ENCODE data around the gene CPTP.

The CPTP gene

DNA sequence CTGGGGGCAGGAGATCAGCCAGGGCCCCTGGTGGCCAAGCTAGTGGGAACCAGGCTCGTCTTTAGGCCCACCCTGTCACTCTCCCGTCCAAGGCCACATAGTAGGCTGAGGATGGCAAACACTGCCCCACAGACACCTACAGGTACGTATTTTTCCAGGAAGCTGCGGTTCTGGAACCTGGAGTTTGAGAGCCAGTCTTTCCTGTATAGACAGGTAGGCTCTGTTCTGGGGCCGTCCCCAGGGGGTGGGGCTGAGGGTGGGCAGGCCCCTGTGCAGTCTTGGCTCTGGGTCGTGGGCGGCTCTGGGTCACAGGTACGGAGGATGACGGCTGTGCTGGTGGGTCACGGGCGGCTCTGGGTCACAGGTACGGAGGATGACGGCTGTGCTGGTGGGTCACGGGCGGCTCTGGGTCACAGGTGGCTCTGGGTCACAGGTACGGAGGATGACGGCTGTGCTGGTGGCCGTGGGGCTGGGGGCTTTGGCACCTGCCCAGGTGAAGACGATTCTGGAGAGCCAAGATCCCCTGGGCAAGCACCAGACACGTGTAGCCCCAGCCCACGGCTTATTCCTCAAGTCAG, 14.0 kb upstream of the CPTP start:
- Histone ChIP-seq H3K79me2 (ENCODE audit: insufficient read depth, low read length) (peaks cover 76% of the 10 kb centered on the region), H3K36me3 (ENCODE audit: insufficient read depth, low read length) (peaks cover 67% of the 10 kb centered on the region)
- no peak for ATAC-seq (ENCODE audit: insufficient read depth, low read depth)

DNA sequence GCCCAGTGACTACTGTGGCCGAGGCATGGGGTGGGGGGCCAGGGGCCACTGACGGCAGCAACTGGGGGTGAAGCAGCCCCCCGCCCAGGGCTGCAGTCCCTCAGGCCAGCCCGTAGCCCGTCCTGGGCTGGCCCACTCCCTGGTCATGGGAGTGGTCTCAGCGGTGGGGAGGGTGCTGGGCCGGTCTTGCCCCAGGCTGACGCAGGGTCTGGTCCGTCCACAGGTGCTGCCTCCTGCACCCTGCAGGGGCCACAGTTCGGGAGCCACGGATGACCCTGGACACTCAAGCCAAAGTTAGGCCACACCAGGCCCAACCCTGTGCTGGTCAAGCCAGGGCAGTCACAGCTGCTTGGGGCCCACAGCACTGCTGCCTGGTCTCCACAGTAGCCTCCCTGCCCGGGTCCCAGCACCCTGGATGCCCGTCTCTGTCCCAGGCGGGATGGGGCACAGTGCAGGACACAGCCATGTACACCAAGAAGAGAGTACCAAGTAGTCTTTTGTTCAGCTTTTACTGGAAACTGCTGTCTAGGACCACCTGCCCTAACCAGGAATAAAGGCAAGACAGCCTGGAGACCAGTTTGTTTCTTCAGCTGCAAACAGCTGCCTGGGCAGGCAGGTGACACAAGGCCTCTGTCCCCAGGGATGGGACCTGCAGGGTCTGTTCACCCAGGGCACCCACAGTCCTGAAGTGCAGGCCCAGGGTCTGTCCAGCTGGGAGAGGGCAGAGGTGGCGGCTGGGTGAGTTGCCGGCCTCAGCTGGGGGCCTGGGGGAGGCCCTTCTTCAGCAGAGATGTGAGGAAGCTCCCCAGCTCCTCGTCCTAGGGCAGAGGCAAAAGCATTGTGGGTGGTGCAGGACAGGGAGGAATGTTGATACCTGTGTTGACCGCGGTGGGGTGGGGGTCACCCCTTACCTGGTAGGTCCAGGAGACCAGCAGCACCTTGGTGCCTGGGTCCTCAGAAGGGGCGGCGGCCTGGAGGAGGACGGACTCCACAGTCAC, 13.2 kb upstream of the CPTP start:
- Histone ChIP-seq H3K9ac (ENCODE audit: low read depth, low read length) (no peak overlapping the region), H3K4me1 (ENCODE audit: insufficient read depth, low read length) (peaks cover 29% of the 10 kb centered on the region), H3K27me3 (ENCODE audit: insufficient read depth, low read length, poor library complexity) (no peaks in the 10 kb centered on the region), H3K79me2 (ENCODE audit: insufficient read depth, low read length) (peaks cover 70% of the 10 kb centered on the region), H3K4me2 (ENCODE audit: insufficient read depth, low read length) (no peak overlapping the region), H3K36me3 (ENCODE audit: insufficient read depth, low read length) (peaks cover 71% of the 10 kb centered on the region), H3K27ac (ENCODE audit: low read length) (no peak overlapping the region), H3K4me3 (ENCODE audit: low read depth in 1 of 2, low read length in 2 of 2) (no peak overlapping the region), H4K20me1 (ENCODE audit: insufficient read depth, low read length) (peaks cover 58% of the 10 kb centered on the region), H3K9me3 (ENCODE audit: insufficient read depth, low read length, severe bottlenecking) (no peaks in the 10 kb centered on the region), H2AFZ (ENCODE audit: low read depth, low read length) (no peak overlapping the region)
- TF ChIP-seq, protein P1, sequence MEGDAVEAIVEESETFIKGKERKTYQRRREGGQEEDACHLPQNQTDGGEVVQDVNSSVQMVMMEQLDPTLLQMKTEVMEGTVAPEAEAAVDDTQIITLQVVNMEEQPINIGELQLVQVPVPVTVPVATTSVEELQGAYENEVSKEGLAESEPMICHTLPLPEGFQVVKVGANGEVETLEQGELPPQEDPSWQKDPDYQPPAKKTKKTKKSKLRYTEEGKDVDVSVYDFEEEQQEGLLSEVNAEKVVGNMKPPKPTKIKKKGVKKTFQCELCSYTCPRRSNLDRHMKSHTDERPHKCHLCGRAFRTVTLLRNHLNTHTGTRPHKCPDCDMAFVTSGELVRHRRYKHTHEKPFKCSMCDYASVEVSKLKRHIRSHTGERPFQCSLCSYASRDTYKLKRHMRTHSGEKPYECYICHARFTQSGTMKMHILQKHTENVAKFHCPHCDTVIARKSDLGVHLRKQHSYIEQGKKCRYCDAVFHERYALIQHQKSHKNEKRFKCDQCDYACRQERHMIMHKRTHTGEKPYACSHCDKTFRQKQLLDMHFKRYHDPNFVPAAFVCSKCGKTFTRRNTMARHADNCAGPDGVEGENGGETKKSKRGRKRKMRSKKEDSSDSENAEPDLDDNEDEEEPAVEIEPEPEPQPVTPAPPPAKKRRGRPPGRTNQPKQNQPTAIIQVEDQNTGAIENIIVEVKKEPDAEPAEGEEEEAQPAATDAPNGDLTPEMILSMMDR (IDR thresholded peaks at IDR 0.05; ENCODE audit: borderline replicate concordance, extremely low read depth, low read length, poor library complexity, severe bottlenecking), result no peak
- TF ChIP-seq EZH2 (IDR thresholded peaks at IDR 0.05; ENCODE audit: borderline replicate concordance, low read depth, low read length, severe bottlenecking), result no peak
- DNase-seq (no peak), ATAC-seq (ENCODE audit: insufficient read depth, low read depth) (no peak)

More for the DNA sequence above, 14.0 kb upstream of the CPTP start:
- no peak for TF ChIP-seq EZH2 (IDR thresholded peaks at IDR 0.05; ENCODE audit: borderline replicate concordance, low read depth, low read length, severe bottlenecking)
- TF ChIP-seq, protein P1 (IDR thresholded peaks at IDR 0.05; ENCODE audit: borderline replicate concordance, extremely low read depth, low read length, poor library complexity, severe bottlenecking), result no peak
- Histone ChIP-seq H3K4me3 (ENCODE audit: low read depth in 1 of 2, low read length in 2 of 2) (peak overlapping the region in 1 of 2 experiments; percentile 96; a peak in 1 of 4 replicates), H3K27ac (ENCODE audit: low read length) (no peak overlapping the region), H3K9ac (ENCODE audit: low read depth, low read length) (peak overlapping the region; percentile 96; the same call in 1 of the 2 replicates), H4K20me1 (ENCODE audit: insufficient read depth, low read length) (peaks cover 65% of the 10 kb centered on the region), H2AFZ (ENCODE audit: low read depth, low read length) (no peak overlapping the region), H3K9me3 (ENCODE audit: insufficient read depth, low read length, severe bottlenecking) (no peaks in the 10 kb centered on the region), H3K4me1 (ENCODE audit: insufficient read depth, low read length) (peaks cover 37% of the 10 kb centered on the region), H3K4me2 (ENCODE audit: insufficient read depth, low read length) (peak overlapping the region; percentile 76; the same call in 1 of the 2 replicates), H3K27me3 (ENCODE audit: insufficient read depth, low read length, poor library complexity) (no peaks in the 10 kb centered on the region)
- DNase-seq, result no peak

DNA sequence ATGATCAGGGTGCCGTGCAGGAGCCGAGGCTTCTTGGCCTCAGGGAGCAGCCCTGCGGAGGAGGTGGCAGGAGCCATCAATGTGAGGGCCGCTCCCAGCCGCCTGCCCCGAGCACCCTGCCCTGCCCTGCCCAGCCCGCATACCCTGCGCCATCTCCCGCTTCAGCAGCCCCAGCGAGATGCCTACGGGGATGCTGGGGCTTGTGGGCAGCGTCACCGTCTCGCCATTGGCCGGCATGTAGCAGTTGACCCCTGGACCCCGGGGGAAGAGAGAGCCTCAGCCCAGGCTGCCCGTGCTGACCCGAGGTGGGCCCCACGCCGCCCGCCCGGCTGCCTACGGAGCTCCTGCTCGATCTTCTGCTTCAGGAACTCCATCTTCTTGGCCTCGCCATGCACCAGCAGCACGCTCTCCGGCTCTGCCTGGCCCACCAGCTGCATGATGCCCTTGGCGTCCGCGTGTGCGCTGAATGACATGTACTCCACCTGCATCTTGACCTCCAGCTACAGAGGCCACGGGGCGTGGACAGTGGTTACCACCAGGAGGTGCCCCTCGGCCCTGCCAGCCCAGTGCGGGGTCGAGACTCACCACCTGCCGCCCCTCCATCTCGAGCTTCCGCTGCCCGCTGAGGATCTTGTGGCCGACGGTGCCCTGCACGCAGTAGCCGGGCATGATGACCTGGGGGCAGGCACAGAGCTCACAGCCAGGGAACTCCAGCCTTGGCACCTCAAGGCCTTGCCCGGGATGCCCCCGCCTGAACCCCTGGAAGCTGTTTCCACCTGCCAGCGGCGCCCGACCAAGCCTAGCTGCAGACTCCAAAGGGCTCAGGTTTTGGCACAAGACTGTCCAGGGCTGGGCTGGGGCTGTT, 11.9 kb upstream of the CPTP start:
- no peak for DNase-seq
- Histone ChIP-seq H2AFZ (ENCODE audit: low read depth, low read length) (no peak overlapping the region), H3K9me3 (ENCODE audit: insufficient read depth, low read length, severe bottlenecking) (no peaks in the 10 kb centered on the region), H3K4me1 (ENCODE audit: insufficient read depth, low read length) (peaks cover 20% of the 10 kb centered on the region), H3K27ac (ENCODE audit: low read length) (no peak overlapping the region), H3K36me3 (ENCODE audit: insufficient read depth, low read length) (peaks cover 78% of the 10 kb centered on the region), H3K4me3 (ENCODE audit: low read depth in 1 of 2, low read length in 2 of 2) (no peak overlapping the region), H4K20me1 (ENCODE audit: insufficient read depth, low read length) (peaks cover 55% of the 10 kb centered on the region), H3K9ac (ENCODE audit: low read depth, low read length) (no peak overlapping the region), H3K4me2 (ENCODE audit: insufficient read depth, low read length) (no peak overlapping the region), H3K27me3 (ENCODE audit: insufficient read depth, low read length, poor library complexity) (no peaks in the 10 kb centered on the region), H3K79me2 (ENCODE audit: insufficient read depth, low read length) (peaks cover 65% of the 10 kb centered on the region)
- TF ChIP-seq EZH2 (IDR thresholded peaks at IDR 0.05; ENCODE audit: borderline replicate concordance, low read depth, low read length, severe bottlenecking), result no peak
- TF ChIP-seq, protein P1 (IDR thresholded peaks at IDR 0.05; ENCODE audit: borderline replicate concordance, extremely low read depth, low read length, poor library complexity, severe bottlenecking), result no peak
- no peak for ATAC-seq (ENCODE audit: insufficient read depth, low read depth)

Measured in DND-41 (cell line).